Mesodermal cell (in vitro differentiated cells): Measurements from ENCODE around the gene CMBL.
"Not testable (repeated sequence)": the region's sequence is repeated elsewhere in the genome, so short reads cannot be mapped to it uniquely, and the experiment has no call there.

Experiments used
- H3K27ac ChIP-seq: 2 replicates; pipeline ENCODE4 v1.7.0; 2013; ENCODE audit warnings: mild to moderate bottlenecking, low read depth, low read length, moderate library complexity; ENCODE audit not compliant: severe bottlenecking
- H3K36me3 ChIP-seq: 2 replicates; pipeline ENCODE4 v1.7.1; 2013; ENCODE audit warnings: mild to moderate bottlenecking, low read length, moderate library complexity; ENCODE audit not compliant: control insufficient read depth, insufficient read depth
- H3K4me1 ChIP-seq: one replicate; pipeline ENCODE4 v1.7.1; 2013; ENCODE audit warnings: mild to moderate bottlenecking, low read length; ENCODE audit not compliant: insufficient read depth, control insufficient read depth, poor library complexity, severe bottlenecking
- H3K4me3 ChIP-seq: 2 replicates; pipeline ENCODE4 v1.7.0; 2013; ENCODE audit warnings: low read length, control low read depth, mild to moderate bottlenecking; ENCODE audit not compliant: insufficient read depth, poor library complexity, severe bottlenecking; ENCODE audit errors: extremely low read depth
- H3K9me3 ChIP-seq: 2 replicates; pipeline ENCODE4 v1.7.1; 2013; ENCODE audit warnings: mild to moderate bottlenecking, low read length, moderate library complexity; ENCODE audit not compliant: control insufficient read depth
- WGBS, 2 experiments: methylation state at CpG; one replicate each; pipeline ENCODE4 v1.1.5; 2013; ENCODE audit warnings: missing lambda C conversion rate in 2 of 2; ENCODE audit not compliant: insufficient coverage in 2 of 2; 5-methylcytosine and 5-hydroxymethylcytosine counted together

Gene CMBL

GRCh38 chr5:10319202-10319851 lies 11.6 kb upstream of the CMBL start:
- Histone ChIP-seq H3K4me1 (peaks cover 3% of the 10 kb centered on the region), H3K4me3 (no peak overlapping the region), H3K9me3 (no peaks in the 10 kb centered on the region), H3K27ac (no peak overlapping the region), H3K36me3 (no peaks in the 10 kb centered on the region)
- WGBS, 2 experiments = 92 to 98% methylated on average over 8 to 11 of the region's 11 CpGs

GRCh38 chr5:10317825-10318682 lies 10.4 kb upstream of the CMBL start:
- 91 to 96% methylated on average over 3 of the region's 6 CpGs for WGBS, 2 experiments
- no peaks in the 10 kb centered on the region for H3K9me3 ChIP-seq
- no peaks in the 10 kb centered on the region for H3K36me3 ChIP-seq
- H3K4me1 ChIP-seq = no peaks in the 10 kb centered on the region
- no peak overlapping the region for H3K4me3 ChIP-seq
- no peak overlapping the region for H3K27ac ChIP-seq

GRCh38 chr5:10315824-10316509 lies 8.3 kb upstream of the CMBL start:
- no peaks in the 10 kb centered on the region for H3K9me3 ChIP-seq
- 93 to 94% methylated on average over 15 of the region's 15 CpGs for WGBS, 2 experiments
- no peak overlapping the region for H3K27ac ChIP-seq
- no peaks in the 10 kb centered on the region for H3K4me1 ChIP-seq
- no peaks in the 10 kb centered on the region for H3K36me3 ChIP-seq
- H3K4me3 ChIP-seq = no peak overlapping the region

DNA sequence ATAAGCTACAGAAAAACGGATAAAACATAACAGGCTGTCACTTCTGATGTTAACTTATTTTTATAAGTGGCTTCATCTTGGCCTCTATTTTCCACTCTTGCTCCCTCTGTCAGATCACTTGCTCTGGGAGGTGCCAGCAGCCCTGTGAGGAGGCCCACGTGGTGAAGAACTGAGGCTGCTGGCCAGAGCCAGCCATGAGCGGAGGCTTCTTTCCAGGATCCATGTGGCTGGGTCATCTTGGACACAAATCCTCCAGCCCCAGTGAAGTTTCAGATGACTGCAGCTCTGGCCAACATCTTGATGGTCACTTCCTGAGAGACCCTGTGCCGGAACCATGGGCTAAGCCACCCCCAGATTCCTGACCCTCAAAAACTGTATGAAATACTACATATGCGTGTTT lies 7.5 kb upstream of the CMBL start:
- Histone ChIP-seq H3K4me3 (no peak overlapping the region), H3K36me3 (no peaks in the 10 kb centered on the region), H3K9me3 (no peaks in the 10 kb centered on the region), H3K4me1 (no peaks in the 10 kb centered on the region), H3K27ac (no peak overlapping the region)
- 75 to 86% methylated on average over 2 of the region's 5 CpGs for WGBS, 2 experiments

- H3K9me3 ChIP-seq = no peaks in the 10 kb centered on the region
- H3K36me3 ChIP-seq = no peaks in the 10 kb centered on the region
- no peak overlapping the region for H3K4me3 ChIP-seq
- no peak overlapping the region for H3K27ac ChIP-seq
- no peaks in the 10 kb centered on the region for H3K4me1 ChIP-seq
- WGBS, 2 experiments = 85 to 94% methylated on average over 8 to 9 of the region's 10 CpGs
Measured at GRCh38 chr5:10311595-10312425, 4.1 kb upstream of the CMBL start.

DNA sequence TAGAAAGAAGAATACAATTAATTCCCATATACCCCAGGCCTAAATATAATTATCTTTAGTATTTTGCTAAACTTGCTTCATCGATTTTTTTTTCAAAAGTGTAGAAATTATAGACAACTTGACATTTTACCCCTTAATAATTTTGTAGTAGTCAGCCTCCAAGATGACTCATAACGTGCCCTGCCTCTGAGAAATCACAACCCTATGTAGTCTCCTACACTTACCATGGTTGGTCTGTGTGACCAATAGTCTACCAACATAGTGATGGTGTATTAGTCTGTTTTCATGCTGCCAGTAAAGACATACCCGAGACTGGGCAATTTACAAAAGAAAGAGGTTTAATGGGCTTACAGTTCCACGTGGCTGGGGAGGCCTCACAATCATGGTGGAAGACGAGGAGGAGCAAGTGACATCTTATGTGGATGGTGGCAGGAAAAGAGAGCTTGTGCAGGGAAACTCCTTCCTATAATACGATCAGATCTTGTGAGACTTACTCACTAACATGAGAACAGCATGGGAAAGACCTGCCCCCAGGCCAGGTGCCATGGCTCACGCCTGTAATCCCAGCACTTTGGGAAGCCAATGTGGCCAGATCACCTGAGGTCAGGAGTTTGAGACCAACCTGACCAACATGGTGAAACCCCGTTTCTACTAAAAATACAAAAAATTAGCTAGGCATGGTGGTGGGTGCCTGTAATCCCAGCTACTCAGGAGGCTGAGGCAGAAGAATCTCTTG lies 3.3 kb upstream of the CMBL start:
- H3K27ac ChIP-seq, H3K4me1 ChIP-seq, H3K4me3 ChIP-seq, H3K36me3 ChIP-seq, H3K9me3 ChIP-seq: not testable (repeated sequence)
- WGBS, 2 experiments = 77 to 93% methylated on average over 3 to 4 of the region's 8 CpGs

- 80 to 83% methylated on average over 1 to 3 of the region's 8 CpGs for WGBS, 2 experiments
- Histone ChIP-seq H3K9me3 (no peaks in the 10 kb centered on the region), H3K36me3 (no peaks in the 10 kb centered on the region), H3K27ac (no peak overlapping the region), H3K4me1 (no peaks in the 10 kb centered on the region), H3K4me3 (no peak overlapping the region)
Measured at GRCh38 chr5:10310066-10310779, 2.5 kb upstream of the CMBL start.

DNA sequence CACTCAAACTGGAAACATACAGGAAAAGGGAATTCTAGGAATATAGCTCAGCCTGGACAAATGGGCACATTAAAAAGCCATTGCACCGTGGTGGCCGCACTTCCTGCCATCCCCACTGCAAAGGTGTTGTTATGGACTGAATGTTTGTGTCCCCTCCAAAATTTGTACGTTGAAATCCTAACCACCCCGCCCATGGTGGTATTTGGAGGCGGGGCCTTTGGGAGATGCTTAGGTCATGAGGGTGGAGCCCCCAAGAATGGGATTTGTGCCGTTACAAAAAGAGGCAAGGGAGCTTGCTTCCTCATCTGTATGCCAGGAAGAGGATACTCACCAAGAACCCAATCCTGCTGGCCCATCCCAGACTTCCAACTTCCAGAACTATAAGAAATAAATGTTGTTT lies 1.1 kb upstream of the CMBL start:
- H3K4me1 ChIP-seq = no peaks in the 10 kb centered on the region
- H3K9me3 ChIP-seq = no peaks in the 10 kb centered on the region
- 69 to 86% methylated on average over 3 to 4 of the region's 6 CpGs for WGBS, 2 experiments
- no peak overlapping the region for H3K4me3 ChIP-seq
- no peaks in the 10 kb centered on the region for H3K36me3 ChIP-seq
- no peak overlapping the region for H3K27ac ChIP-seq

GRCh38 chr5:10306806-10307205 lies 896 bp downstream of the CMBL start:
- H3K4me1 ChIP-seq = no peaks in the 10 kb centered on the region
- H3K27ac ChIP-seq = no peak overlapping the region
- no peaks in the 10 kb centered on the region for H3K36me3 ChIP-seq
- 51 to 52% methylated on average over 5 to 6 of the region's 8 CpGs for WGBS, 2 experiments
- H3K9me3 ChIP-seq = no peaks in the 10 kb centered on the region
- H3K4me3 ChIP-seq = peak overlapping the region; percentile 51
